HG03108 (cell line): Measurements from ENCODE around the gene KBTBD4.

ENCODE experiments used
- ATAC-seq: cut with Tn5 transposase; IDR thresholded peaks from one replicate; pipeline ENCODE4 v1.9.1; 2021; ENCODE audit warnings: moderate library complexity; ENCODE audit not compliant: unreplicated experiment

Gene KBTBD4

GRCh38 chr11:47591764-47592163 lies 13.0 kb upstream of the KBTBD4 start:
- no peak for ATAC-seq

- ATAC-seq: no peak
These were observed 11.4 kb upstream of the KBTBD4 start for GRCh38 chr11:47589977-47590861.

GRCh38 chr11:47589584-47589976 lies 10.8 kb upstream of the KBTBD4 start:
- ATAC-seq: no peak

GRCh38 chr11:47589118-47589517 lies 10.3 kb upstream of the KBTBD4 start:
- ATAC-seq: no peak

- no peak for ATAC-seq
These were observed 9.1 kb upstream of the KBTBD4 start for GRCh38 chr11:47587723-47588326.

- no peak for ATAC-seq
These were observed 8.4 kb upstream of the KBTBD4 start for GRCh38 chr11:47587039-47587716.

GRCh38 chr11:47586098-47586855 lies 7.5 kb upstream of the KBTBD4 start, which contains the start of gene FAM180B:
FAM180B (plus strand) TSS chr11:47586678; CDS start chr11:47586769, 91 bp downstream.
- ATAC-seq: no peak

GRCh38 chr11:47583844-47584243 lies 5.1 kb upstream of the KBTBD4 start:
- no peak for ATAC-seq

GRCh38 chr11:47577460-47578041 lies 1.2 kb downstream of the KBTBD4 start:
- ATAC-seq: no peak

GRCh38 chr11:47573321-47573720 lies 5.4 kb downstream of the KBTBD4 start:
- no peak for ATAC-seq

- no peak for ATAC-seq
These were observed 6.0 kb downstream of the KBTBD4 start for GRCh38 chr11:47572715-47573255.

- no peak for ATAC-seq
These were observed 6.9 kb downstream of the KBTBD4 start for GRCh38 chr11:47571895-47572294.

GRCh38 chr11:47571357-47571729 lies 7.4 kb downstream of the KBTBD4 start:
- no peak for ATAC-seq

GRCh38 chr11:47570651-47571356 lies 8.0 kb downstream of the KBTBD4 start:
- ATAC-seq: no peak

GRCh38 chr11:47569646-47570045 lies 9.1 kb downstream of the KBTBD4 start:
- no peak for ATAC-seq

GRCh38 chr11:47566149-47566698 lies 12.5 kb downstream of the KBTBD4 start:
- no peak for ATAC-seq

- ATAC-seq: peak; percentile 80
These were observed 13.2 kb downstream of the KBTBD4 start, which contains the start of gene PTPMT1 for GRCh38 chr11:47565340-47566148. PTPMT1 (plus strand) TSS chr11:47565599; CDS start chr11:47565623, 24 bp downstream.

GRCh38 chr11:47564933-47565339 lies 13.8 kb downstream of the KBTBD4 start:
- ATAC-seq: peak; percentile 10
